Colon (tissue), 2 donors: Measurements from ENCODE around the gene PLCB3.

Source experiments
- FAIRE-seq: peaks from 2 replicates; lab custom pipeline; 2012; peaks lifted over from hg19 to GRCh38; lab: Jason Lieb, UNC
- donor health status: control.
- donor health status: control.

Gene PLCB3

DNA sequence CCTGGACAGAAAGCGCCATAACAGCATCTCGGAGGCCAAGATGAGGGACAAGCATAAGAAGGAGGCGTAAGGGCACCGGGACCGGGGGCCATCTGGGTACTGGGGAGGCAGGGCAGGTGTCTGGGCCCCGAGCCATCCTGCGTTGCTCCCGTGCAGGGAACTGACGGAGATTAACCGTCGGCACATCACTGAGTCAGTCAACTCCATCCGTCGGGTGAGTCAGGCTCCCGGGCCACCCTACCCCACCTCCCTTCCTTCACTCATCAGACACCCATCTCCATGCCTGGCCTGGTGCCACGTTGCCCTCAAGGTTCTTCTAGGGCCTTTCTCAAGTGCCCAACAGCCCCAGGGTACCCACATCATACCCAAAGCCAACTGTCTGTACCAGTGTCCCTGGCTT is 15.0 kb downstream of the PLCB3 start:
- no peak for FAIRE-seq

DNA sequence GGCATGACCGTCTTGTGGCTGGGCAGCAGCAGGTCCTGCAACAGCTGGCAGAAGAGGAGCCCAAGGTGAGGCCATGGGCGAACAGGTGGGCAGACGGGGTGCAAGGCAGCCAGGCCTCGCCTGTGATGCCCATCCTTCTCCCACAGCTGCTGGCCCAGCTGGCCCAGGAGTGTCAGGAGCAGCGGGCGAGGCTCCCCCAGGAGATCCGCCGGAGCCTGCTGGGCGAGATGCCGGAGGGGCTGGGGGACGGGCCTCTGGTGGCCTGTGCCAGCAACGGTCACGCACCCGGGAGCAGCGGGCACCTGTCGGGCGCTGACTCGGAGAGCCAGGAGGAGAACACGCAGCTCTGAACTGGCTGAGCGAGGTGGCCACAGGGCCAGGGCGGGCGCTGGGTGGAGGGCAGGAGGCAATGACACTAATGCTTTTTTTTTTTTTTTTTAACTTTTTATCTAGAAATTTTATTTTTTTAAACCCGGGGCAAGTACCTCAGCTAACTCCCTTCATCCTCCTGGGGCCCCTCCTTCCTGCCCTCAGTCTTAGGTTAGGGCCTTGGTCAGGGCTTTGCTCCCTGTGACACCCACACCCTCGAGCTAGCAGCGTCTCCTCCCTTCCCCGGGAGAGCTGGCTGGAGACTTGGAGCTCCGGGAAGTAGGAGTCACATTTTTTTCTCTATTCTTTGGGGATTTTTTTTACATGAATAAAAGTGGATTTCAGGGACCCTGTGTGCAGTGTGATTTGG is 16.0 kb downstream of the PLCB3 start:
- FAIRE-seq, result no peak

DNA sequence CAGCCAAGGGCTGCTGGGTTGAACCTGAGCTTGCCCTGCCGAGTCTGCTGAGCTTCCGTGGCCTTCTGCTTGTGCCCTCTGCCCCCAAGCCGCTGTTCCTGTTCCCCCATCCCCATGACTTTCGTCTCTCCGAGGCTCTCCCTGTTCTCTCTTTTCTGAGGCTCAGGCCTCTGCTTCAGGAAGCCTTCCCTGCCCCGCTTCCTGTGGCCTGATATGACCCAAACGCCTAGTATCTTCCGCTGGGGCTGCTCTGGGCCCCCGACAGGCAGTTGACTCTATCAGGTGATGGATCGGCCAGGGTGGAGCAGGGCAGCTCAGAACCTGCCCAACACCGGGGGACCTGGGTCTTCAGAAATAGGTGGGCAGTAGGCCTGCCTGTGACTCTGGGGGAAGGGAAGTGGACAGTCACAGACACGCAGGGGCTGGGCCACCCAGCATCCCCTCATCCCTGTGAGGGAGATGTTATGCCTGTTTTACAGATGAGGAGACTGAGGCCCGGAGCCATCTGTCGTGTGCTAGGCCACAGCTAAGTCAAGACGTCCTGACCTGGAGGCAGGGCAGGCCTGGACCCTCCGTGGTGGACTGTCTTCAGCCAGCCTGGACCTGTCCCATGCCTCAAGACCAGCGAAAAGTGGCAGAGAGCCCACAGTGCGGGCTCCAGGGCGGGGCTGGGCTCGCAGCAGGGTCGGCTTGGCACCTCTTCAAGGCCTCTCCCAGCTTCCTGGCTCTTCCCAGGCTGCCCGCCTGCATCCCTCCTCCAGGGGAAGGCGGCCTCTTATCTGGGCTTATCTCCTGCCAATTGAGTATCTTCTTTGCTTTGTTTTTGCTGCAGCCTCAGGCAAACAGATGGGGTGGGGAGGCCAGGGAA is 16.9 kb downstream of the PLCB3 start:
- no peak for FAIRE-seq

DNA sequence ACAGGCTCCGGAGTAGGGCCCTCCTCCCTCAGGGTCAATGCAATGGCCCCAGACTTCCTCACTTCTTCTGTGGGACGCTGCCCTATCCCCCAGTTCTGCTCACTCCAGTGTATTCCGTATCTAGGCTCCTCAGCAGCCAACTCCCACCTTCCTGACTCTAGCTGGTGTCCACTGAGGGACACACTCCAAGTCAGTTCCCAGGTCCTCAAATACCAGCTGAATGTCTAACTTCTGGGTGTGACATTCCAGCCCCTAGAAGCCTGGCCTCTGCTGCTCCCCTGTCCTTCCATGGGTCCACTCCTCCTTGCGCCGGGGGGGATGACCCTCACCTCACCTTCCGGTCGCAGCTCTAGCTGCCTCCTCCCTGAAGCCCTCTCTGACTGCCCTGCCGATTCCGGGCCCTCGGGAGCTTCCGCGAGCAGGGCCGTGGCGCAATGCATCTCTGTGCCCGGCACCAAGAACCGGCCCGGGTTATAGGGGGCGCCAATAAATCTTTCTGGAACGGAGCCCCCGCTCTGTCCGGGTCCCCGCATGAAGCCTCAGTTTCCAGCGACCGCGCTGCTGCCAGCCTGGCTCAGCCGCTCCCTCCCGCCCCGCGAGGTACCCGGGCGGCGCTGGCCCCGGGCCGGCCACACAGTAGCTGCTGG is 17.7 kb downstream of the PLCB3 start:
- FAIRE-seq, result no peak

DNA sequence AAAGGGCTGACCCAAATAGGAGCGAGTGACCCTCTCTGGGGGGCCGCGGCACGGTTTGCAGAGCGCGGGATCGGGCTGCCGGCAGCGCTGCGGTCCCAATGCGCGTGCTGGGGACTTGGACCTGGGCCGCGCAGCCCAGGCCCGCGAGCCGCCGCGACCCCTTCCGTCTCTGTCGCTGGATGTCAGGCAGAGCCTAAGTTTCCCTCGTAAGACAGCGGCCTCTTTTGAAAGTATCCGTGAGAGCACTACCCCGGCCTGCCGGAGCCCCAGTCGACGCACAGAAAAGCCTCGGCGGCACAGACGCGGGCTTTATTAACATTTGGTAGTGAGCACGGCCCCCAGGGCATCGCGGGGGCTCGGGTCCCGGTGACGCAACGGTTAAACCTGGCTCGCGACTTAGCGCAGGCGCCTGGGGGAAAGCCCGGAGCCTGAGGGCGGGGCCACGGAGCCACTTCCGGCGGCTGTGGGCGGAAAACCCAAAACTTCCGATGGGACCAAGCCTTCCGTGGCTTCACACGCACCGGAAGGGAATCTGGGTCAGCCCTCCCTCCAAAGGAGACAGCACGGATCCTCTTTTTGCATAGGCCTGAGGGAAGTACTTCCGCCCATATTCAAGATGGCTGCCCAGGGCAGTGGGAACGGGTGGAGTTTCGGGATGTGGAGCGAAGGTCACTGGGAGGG is 18.4 kb downstream of the PLCB3 start:
- FAIRE-seq, result no peak

DNA sequence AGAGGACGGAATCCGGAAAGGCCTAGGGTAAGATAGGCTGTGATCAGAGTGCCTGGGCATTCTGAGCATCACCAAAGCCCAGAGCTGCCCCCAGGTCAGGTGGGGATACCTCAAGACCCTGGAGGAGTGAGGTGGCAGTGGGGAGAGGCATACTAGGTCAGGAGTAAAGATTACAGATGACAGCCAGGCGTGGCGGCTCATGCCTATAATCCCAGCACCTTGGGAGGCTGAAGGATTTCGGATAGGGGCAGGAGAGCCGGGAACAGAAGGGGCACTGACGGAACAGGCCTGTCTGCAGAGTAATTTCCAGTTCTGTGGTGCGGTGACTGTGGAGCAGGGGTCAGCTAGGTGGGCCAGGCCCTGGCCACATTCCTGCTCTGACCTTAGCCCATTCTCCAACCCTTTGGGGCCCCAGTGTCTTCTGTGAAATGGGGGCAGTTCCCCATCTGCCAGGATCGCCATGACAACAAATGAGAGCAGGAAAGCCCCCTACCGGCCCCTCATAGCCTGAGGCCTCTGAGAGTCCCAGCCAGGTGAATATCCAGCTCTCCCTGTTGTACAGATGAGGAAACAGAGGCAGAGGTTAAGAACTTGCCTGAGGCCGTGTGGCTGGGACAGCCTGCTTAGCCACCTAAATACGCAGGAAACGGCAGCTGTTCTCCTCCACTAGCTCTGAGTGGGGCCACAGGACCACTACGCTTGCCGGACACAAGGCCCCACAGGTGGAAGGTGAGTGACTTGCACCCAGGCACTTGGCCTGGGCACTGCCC is 23.9 kb downstream of the PLCB3 start:
- no peak for FAIRE-seq

DNA sequence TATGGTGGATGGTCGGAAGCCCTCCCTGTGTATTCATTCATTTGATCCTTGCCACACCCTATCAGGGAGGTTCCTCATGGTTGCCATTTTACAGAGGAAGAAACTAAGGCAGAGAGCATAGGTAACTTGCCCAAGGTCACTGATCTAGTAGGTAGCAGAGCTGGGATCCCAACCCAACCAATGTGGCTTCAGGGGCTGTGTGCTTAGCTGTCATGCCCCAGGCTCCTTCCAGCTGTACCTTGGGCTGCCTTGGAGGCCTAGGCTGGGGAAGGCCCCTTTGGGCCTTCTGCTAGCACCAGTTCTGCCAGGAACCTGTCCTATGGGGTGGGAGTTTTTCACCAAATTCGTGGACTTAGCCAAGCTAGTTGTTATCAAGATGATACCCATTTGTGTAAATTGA is 24.5 kb downstream of the PLCB3 start:
- no peak for FAIRE-seq

DNA sequence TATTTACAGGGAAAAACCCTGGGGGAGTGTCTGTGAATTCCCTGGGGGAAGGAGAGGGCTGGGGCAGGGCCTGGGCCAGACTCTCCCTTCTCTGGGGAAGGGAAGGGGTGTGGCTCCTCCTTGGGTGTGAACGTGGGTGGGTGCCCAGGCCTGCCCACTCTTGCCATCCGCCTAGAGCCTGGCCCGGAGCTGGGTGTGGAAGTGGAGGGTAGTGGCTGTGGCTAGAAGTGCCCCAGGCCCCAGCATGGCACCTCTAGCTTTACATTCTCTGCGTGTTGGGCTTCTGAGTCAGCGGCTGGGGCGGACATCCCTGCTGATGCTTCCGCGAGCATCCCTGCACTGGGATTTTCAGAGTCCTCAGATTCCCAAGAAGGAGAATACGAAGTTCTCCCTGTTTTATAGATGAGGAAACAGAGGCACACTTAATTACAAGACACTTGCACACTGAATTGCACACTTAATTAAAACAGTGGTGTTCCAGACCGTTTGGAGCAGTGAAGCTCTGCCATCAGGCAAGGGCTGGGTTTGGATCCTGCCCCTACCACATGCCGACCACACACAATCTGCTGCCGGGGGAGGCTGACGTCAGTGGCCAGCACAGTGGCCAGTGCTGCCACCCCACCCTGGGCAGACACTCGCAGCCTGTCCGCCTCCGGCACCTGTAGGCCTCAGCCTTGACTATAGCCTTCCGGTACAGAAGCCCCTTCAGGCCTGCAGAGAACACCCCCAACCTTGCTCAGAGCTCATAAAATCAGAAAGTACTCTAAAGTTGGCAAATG is 25.5 kb downstream of the PLCB3 start:
- FAIRE-seq, result no peak

DNA sequence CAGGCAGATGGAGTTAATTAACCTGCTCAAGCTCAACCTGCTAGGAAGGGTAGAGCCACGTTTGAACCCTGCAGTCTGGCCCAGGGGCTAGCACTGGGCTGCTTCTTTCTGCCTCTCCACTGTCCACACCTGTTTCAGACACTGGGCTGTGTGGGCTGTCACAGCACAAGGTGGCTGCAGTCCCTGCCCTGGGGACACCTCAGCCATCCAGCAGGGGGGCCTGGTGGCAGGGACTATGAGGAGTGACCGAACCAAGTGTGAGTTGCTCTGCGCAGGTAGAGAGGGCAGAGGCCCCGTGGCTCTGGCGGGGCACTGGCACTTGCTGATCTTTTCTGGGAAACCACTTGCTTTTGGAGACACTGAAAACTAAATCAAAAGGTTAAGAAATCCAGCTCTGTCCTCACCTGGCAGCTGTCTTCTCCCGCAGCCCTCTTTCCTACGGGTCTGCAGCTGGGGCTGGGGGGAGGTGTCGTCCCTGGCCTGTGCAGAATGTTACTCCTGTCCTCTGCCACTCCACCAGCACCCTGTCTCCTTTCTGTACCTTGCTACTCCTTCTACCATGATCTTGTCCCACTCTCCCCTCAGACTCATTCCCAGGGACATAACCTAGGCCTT is 27.4 kb downstream of the PLCB3 start:
- no peak for FAIRE-seq

DNA sequence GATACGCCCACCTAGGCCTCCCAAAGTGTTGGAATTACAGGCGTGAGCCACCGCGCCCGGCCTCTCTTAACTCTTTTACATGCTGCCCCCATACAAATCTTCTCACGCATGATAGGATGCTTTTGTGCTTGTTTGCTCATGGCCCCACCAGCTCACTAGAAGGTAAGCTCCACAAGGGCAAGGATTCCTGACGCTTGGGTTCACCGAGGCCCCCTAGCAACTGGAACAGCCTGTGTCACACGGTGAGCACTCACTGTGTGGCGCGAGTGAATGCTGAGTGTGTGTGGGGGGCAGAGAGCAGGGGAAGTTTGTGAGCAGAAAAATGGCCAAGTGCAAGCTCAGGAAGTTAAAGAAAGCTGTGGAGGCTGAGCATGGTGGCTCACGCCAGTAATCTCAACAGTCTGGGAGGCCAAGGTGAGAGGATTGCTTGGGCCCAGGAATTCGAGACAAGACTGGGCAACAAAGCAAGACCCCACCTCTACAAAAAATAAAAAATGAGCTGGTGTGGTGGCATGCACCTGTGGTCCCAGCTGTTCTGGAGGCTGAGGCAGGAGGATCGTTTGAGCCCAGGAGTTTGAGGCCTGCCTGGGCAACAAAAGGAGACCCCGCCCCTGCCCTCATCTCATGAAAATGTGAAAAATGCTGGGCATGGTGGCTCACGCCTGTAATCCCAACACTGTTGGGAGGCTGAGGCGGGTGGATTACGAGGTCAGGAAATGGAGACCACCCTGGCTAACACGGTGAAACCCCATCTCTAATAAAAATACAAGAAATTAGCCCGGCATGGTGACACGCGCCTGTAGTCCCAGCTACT is 30.8 kb downstream of the PLCB3 start:
- no peak for FAIRE-seq

DNA sequence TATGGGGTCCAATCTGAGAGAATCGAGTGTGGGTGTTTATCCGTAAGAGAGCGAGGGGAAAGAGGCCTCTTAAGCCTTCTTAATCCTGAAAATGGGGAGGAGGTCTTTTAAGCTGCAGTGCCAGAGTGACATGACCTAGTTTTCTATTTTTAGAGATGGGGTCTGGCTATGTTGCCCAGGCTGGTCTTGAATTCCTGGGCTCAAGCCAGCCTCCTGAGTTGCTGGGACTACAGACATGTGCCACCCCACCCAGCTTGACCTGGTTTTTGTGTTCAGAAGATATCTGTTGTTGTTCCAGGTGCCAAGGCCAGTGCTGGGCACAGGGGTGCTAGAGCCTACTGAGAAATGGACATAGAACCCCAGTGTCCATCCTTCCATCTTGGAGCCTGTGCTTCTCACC is 31.8 kb downstream of the PLCB3 start:
- FAIRE-seq, result no peak

DNA sequence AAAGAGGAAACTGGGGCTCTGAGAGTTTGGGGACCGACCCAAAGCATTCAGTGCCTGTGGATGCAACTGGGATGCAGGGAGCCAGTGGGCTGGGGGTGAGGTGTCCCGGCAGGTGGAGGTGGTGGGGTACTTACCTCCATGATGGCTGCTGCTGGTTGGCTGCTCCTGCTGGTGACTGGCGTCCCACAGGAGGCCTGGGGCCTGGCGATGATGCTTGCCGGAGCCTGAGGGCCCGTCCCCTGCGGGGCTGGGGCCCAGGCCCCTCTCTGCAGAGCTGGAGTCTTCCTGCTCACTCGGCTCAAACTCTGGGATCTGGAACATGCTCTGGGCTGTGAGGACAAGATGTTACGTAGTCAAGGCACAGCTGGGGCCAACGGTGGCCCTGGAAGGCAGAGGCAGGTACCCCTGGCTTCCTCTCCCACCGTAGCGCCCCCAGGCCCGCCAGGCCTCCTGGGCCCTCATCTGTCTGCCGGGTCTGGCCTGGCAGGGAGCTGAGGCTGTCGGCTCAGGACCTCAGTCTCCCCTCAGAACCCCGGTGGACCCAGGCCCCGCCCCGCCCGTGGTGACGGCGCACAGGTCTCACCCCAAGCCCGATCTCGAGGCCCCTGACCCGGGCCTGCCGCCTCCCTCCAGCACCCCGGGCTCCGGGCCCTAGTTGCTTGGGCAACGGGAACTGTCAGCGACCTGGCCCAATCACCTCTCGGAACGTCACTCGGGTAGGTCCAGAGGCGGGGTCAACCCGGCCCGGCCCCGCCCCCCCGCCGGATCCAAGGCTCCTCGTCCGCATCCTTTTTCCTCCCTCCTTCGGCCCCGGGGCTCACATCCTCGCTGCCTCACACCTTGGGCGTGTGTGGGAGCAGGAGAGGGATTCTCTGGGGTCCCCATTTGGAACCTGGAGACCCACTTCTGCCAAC is 33.0 kb downstream of the PLCB3 start, which contains the start of gene BAD:
Gene BAD, minus strand, starts transcription at position 618 of the 914 bp plus-strand sequence. Its CDS starts 297 bp downstream, at position 321.
- FAIRE-seq, result no peak

DNA sequence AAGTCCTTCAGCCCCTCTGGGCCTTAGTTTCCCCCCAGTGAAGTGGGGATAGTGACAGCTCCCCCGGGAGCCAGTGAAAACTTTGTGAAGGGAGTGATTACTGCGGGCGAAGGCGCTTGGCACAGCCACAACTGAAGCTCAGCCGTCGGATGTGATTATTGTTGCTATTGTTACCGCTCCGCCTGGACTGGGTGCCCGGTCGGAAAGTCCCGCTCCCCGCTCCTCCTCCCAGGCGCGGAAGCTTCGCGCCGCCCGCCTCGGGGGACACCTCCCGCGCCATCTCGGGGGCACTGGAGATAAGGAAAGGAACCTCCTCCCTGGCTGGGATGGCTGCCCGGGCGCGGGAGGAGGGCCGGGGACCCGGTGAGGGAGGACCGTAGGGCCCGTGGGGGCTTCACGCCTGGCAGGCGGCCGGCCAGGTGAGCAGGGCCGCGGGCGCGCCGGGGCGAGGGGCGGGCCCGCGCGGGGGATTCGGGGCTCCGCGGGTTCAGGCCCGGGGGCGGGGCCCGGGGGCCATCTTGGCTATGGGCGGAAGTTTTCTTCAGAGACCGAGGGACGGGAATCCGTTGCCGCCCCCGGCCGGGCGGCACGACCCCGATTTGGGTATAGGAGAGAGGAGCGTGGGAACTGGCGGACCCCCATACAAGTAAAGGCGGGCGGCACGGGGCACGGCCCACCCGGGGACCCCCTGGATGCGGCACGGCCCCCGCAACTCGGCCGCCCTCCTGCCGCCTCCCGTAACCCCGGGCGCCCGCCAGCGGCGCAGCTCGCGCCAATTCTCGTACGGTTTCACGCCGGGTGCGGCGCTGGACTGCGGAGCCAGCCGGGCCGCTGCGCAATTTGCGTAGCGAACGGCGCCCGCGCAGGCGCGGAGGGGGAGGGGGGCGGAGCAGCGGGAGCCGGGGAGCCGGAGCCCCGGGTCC is 33.9 kb downstream of the PLCB3 start, which contains the start of gene GPR137:
Gene GPR137, plus strand, starts transcription at position 887 of the 923 bp plus-strand sequence. CDS start 677 bp downstream, outside the sequence.
- FAIRE-seq, result no peak

DNA sequence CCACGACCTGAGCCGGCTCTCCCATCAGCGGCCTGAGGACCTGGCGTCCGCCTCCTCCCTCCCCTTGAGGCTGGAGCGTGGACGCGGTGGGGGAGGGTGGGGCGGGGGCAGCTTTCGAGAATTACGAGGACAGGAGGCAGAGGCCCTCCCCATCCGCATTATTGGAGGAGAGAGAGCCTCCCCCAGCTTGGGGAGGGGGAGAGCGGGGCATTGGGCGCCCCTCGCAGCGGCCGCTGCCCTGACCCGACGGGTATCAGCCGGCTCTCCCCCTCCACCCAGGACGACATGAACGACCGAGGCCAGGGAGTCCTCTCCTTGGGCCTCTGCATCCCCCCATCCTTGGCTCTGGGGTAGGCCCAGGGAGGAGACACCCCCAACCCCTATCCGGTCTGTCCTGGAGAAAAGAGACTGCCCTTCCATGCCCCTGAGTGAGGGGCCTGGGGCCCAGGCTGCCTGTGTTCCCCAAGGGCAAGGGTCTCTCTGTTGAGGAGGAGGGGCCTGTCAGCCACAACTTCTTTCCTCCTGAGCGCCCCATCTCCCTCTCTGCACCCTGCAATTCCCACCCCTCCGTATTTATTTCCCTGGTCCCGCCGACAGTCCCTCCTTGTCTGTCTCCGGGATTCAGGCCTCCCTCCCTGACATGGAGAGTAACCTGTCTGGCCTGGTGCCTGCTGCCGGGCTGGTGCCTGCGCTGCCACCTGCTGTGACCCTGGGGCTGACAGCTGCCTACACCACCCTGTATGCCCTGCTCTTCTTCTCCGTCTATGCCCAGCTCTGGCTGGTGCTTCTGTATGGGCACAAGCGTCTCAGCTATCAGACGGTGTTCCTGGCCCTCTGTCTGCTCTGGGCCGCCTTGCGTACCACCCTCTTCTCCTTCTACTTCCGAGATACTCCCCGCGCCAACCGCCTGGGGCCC is 34.8 kb downstream of the PLCB3 start:
- FAIRE-seq, result no peak

DNA sequence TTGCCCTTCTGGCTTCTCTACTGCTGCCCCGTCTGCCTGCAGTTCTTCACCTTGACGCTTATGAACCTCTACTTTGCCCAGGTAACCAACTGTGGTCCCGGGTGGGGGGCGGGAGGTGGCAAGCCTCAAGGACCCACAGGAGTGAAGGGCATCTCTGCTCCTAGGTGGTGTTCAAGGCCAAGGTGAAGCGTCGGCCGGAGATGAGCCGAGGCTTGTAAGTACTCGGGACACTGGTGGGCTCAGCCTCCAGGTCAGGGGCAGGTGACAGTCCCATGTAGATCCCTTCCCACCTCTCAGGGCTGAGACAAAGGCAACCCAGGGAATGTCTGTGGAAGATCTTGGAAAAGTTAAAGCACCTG is 35.5 kb downstream of the PLCB3 start:
- FAIRE-seq, result no peak
